GM21447 (cell line): ENCODE measurements around the gene SNCB.
"Not testable (repeated sequence)": the region's sequence is repeated elsewhere in the genome, so short reads cannot be mapped to it uniquely, and the experiment has no call there.

Experiments used
- ATAC-seq: cut with Tn5 transposase; IDR thresholded peaks from one replicate; pipeline ENCODE4 v1.9.1; 2021; ENCODE audit not compliant: unreplicated experiment

SNCB gene

DNA sequence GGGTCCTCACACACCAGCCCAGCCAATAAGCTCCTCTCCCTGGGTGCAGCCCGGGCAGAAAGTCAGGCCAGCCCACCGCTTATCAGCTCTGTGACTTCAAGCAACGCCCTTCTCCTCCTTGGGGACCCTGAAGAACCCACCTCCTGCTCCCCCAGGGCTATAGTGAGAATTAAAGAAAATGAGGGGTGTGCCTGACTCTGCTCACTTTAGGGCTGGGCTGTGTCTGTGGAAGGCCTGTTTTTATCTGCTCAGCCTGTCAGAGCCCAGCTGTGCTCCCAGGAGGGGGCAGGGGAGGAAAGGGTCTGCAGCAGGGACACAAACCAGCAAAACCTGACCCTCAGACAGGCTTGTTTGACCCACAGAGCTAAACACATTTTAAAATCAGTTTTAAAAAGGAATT lies 24.3 kb downstream of the SNCB start:
- no peak for ATAC-seq

DNA sequence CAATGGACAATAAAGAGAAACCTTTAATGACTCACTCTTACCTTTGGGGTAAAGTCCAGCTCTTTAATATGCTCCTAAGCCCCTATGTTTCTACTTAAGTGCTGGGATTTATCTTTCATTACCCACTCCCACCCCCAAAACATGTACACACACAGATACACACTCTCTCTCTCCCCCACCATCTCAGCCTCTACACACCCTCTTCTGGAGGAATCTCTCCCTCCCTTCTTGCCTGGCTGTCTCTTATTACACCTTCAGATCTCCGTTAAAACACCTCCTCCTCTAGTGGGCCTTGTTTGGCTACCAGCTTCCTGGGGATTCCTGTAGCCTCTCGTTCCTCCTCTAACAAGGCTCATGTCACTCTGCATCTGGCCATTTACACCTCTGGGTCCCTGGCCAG lies 27.2 kb downstream of the SNCB start:
- ATAC-seq, result no peak

DNA sequence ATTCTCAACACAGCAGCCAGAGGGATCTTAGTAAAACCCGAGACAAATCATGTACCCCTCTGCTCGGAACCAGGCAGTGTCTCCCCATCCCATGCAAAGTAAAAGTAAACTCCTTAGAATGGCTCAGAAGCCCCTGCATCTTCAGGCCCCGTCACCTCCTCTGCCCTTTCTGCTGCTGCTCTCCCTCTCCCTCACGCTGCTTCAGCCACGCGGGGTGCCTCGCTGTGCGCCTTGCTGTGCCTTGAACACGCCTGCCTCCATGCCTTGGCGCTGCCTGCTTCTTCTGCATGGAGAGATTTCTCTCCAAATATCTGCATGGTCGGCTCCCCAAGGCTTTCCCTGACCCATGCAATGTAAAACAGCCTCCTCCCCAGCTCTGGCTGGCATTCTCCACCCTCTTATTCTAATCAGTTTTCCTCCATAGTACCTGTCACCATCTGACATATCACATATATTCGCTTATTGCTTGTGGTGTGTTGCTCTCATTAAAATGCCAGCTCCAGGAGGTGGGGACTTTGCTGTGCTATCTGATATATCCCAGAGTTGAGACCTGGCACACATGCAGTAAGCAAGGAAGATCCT lies 28.3 kb downstream of the SNCB start:
- no peak for ATAC-seq

DNA sequence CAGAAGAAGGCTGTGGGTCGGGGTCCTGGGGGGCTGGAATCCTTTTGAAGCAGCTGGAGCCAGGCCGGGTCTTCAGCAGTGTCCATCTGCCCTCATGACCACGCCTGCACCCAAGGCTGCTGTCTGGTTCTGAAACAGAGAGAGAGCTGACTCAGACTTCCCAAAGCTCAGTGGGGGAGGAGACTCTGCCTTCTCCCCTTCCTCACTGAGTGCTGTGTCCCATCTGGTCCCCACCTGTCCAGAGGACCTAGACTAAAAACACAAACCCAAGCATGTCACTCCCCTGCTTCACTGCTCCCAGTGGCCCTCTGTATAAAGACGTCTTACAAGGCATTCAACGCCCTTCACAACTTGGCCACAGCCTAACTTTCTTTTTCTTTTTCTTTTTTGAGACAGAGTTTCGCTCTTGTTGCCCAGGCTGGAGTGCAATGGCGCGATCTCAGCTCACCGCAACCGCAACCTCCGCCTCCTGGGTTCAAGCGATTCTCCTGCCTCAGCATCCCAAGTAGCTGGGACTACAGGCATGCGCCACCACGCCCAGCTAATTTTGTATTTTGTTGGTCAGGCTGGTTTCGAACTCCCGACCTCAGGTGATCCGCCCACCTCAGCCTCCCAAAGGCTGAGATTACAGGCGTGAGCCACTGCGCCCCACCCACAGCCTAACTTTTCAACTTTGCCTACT lies 30.4 kb downstream of the SNCB start:
- ATAC-seq, result not testable (repeated sequence)

DNA sequence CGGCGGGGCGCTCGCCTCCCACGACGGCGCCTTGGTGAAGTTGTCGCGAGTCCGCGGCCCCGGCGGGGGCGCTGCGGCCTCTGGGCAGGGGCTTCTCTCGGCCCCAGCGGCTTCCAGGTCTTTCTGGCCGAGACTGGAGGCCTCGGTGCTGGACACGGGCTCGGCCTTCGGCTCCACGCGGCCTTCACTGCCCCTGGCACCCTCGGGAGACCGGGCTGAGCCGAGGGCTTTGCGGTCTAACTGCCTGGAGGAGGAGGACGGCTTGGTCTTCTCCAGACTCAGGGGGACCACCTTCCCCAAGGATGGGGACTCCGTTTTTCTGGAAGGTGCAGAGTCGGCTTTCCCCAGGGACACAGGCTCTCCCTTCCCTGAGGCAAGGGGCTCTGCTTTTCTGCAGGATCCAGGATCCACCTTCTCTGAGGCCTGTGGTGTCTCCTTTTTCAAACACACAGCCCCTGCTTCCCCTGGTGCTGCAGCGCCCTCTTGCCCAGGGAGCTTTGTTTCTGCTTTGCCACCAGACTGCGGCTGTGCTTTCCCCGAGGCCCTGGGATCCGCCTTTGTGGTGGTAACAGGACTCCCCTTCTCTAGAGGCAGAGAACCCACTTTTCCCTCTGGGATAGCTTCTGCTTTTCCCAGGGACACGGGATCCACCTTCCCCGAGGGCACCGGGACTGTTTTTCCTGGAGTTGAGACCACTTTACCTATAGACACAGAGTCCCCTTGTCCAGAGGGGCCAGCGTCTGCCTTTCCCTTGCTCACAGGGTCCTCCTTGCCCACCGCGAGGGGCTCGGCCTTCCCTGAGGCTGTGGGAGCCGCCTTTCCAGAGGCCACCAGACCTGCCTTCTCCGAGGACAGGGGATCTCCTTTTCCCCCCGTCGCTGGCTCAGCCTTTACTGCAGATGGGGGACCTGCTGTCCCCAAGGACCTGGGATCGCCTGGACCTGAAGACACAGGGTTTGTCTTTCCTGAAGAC lies 32.6 kb downstream of the SNCB start:
- ATAC-seq, result no peak

DNA sequence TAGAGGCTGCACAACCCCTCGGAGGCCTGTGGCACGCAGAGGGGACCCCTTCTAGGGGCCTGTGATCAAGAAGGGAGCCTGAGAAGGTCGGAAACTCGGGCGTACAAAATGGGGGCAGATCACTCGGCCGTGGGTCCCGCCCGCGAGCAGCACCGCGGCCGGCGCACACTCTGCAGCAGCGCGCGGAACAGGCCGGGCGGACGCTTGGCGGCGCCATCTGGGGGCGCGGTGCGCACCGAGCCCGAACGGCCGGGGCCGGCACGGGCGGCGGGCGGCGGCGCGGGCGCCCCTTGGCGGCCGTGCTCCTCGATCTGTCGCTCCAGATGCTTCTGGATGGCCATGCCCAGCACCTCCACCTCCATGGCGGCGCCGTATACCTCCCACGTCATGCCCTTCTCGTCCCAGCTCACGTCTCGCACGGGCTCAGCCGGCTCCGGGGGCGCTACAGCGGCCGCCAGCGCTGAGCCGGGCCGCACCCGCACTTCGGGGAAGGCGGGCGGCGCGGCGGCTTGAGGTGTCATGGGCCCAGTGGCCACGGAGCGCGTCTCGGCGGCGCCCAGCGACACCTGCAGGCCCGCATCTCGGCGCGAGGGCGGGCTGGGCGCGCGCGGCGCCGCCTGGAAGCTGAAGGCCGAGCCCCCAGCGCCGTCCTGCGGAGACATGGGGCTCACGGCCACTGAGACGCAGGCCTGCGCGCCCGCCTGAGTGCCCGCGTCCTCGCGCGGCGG lies 33.5 kb downstream of the SNCB start:
- peak; percentile 58 for ATAC-seq

DNA sequence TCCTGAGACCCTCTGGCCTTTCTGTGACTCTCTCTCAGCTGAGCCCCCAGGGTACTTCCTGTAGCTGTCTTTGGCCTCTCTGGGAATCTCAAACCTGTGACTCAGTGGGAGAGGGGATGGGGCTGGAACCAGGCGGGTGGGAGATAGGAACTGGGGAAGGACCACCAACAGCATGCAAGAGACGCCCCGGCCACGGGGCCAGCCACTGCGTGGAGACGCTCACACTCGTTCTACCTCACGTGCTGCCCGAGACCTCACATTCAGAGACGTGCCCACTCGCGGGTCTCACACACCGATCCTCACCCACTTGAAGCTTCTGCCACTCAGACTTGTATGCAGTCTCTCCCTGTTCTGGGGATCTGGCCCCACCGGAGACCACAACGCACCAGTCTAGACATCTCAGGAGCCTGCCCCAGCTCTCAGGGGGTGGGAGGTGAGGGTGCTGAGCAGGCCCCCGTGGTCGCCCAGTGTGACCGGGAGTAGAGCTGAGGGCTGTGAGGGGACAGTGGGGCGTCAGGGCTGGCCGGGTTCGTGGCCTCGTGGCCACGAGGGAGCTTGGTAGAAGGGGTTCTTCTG lies 34.2 kb downstream of the SNCB start:
- ATAC-seq, result no peak

DNA sequence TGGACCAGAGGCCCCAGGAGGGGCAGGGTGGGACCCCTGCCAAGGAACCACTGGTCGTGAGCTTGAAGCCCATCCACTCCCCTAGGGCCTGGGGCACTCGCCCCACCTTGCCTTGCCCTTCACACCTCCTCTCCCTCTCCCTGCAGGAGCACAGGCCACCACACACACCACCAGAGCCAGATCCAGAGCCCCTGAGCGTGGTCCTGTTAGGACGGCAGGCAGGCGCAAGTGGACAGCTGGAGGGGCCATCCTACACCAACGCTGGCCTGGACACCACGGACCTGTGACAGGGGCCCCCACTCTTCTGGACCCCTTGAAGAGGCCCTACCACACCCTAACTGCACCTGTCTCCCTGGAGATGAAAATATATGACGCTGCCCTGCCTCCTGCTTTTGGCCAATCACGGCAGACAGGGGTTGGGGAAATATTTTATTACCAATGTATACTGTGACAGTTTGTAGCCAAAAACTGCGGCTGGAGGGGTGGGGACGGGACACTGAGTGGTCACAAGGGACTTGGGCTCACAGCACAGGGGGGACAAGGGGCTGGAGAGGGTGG lies 34.9 kb downstream of the SNCB start:
- no peak for ATAC-seq

DNA sequence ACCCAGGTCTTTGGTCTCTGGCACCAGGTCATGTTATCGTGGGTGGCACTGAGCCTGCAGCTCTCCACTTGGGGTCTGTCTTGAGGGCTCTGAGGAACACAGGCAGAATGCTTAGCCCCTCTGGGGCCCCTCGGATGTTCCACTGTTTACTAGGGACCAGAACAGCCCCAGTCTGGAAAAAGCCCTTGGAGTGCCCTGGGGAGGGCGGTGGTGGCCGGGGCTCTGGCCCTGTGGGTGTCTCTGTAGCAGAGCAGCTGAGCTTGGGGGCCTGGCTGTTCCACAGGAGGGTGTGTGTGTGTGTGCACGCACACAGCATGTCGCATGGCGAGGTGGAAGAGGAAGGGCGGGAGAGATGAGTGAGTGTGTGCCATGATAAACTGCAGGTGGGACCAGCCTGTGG lies 35.8 kb downstream of the SNCB start:
- no peak for ATAC-seq

DNA sequence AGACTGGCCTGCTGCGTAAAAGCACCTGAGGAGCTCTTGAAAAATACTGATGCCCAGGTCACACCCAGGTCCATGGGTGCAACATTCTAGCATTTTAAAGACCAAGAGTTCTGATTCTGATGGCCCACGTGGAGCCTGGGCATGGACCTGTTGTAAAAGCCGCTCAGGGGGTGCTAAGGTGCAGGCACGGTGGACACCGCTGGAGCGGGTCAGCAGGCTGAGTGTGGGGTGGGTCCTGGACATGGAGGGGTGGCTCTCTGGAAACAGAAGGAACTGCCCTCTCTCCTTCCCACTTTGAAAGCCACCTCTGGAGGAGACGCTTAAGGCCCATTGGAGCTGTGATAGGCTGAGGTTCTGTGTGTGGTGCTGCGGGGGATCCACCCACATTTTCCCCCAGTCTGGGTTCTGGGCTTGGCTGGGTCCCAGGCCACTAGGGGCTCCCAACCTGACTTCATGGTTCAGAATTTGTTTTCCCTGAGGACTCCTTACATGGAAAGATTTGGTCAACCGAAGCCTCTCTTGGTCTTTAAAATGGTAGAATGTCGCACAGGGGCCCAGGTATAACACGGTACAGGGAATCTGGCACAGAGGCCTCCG lies 37.0 kb downstream of the SNCB start:
- no peak for ATAC-seq

DNA sequence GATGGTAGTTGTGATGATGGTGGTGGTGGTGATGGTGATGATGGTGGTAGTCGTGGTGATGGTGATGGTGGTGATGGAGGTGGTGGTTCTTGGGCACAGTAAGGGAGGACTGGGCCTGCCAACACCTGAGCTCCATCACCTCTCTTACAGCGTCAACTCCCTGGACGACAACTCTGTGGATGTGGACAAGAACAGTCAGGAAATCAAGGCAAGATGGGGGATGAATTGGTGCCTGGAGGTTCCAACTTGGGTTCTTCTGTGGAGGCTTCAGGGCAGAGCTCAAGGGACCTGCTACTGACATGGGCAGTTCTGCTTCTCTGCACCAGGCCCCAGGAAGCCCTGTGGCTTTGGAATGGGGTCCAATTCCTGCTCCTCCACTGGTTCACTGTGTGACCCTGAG lies 37.8 kb downstream of the SNCB start:
- no peak for ATAC-seq

DNA sequence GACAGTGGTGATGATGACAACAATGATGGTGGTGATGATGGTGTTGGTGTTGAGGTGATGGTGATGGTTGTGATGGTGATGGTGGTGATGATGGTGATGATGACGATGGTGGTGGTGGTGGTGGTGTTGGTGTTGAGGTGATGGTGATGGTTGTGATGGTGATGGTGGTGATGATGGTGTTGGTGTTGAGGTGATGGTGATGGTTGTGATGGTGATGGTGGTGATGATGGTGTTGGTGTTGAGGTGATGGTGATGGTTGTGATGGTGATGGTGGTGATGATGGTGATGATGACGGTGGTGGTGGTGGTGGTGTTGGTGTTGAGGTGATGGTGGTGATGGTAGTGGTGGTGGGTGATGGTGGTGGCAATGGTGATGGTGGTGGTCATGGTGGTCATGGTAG lies 38.7 kb downstream of the SNCB start:
- not testable (repeated sequence) for ATAC-seq

DNA sequence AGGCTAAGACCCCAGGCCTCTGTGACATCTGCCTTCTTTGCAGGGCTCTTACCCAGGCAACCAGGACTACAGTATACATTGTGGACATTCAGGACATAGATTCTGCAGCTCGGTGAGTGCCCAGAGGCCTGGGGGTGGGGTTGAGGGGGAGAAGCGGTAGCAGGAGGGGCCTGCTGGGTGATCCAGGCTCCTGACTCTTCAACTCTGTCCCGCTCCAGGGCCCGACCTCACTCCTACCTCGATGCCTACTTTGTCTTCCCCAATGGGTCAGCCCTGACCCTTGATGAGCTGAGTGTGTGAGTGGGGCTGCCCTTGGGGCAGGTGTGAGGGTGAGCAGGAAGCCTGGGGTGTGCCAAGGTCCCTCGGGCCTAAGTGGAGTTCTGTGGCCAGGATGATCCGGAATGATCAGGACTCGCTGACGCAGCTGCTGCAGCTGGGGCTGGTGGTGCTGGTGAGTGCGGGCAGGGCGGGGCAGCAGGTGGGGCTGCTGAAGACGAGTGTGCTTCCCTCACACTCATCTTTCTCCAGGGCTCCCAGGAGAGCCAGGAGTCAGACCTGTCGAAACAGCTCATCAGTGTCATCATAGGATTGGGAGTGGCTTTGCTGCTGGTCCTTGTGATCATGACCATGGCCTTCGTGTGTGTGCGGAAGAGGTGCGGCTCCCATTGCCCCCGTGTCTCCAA lies 40.2 kb downstream of the SNCB start:
- ATAC-seq, result no peak

DNA sequence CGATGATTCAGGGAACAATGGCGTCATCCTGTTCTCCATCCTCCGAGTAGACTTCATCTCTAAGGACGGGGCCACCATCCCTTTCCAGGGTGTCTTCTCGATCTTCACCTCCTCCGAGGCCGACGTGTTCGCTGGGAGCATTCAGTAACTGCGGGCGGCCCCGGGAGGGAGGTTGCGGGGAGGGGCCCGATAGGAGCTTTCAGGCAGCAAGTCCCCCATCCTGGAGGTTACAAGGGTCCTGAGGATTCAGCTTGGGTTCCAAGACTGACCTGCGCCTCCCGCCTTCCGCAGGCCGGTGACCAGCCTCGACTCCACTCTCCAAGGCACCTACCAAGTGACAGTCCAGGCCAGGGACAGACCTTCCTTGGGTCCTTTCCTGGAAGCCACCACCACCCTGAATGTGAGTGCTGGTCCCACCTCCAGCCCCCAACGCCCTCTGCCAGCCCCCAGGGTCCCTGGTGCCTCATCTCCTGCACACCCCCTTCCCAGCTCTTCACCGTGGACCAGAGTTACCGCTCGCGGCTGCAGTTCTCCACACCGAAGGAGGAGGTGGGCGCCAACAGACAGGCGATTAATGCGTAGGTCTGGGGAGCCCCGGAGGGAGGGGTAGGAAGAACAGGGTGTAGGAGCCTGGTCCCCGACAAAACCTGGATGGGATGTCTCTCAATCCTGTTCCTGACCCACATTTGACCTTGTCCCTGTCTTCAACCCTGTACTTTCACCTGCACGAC lies 41.1 kb downstream of the SNCB start:
- ATAC-seq, result no peak

DNA sequence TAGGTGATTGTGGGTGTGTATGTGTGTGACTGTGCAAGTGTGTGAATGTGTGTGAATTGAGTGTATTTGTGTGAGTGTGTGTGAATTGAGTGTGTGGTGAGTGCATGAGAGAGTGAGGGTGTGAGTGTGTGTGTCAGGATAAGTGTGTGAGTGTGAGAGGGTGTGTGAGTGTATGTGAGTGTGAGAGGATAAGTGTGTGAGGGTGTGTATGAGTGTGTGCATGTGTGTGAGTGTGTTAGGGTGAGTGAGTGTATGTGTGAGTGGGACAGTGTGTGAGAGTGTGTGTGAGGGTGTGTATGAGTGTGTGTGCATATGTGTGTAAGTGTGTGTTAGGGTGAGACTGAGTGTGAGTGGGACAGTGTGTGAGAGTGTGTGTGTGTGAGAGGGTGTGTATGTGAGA lies 42.0 kb downstream of the SNCB start:
- ATAC-seq, result no peak

DNA sequence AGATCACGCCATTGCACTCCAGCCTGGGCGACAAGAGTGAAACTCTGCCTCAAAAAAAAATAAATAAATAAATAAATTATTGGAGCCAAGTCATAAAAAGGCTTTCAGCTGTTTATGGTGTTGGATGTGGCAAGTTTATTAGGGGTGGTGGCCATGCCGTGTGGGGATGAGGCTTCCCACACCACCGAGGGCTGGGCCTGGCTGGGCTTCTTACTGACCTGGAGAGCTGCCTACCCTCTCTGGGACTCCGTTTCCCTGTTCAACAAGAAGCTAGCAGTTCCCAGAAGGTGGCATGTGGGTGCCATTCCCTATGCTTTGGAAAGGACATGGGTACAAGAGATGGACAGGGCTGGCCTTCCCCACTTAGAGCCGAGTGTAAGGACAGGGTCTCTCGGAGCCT lies 42.9 kb downstream of the SNCB start:
- no peak for ATAC-seq

DNA sequence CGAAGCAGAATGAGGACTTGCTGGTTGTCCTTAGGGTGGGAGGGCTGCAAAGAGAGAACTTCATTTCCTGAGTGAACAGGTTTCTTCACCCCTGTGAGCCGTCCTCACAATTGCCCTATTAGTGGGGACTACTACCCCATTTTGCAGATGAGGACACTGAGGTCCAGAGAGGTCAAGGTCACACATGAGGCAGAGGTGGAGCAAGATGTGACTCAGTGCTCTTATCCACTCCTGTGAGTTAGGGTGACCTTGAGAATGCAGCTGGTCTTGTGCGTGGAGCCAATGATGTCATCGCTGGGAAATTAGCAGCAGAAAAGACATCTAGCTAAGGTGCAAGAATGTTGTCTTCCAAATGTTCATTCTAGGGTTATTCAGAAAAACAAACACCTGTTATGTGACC lies 47.3 kb downstream of the SNCB start:
- no peak for ATAC-seq

DNA sequence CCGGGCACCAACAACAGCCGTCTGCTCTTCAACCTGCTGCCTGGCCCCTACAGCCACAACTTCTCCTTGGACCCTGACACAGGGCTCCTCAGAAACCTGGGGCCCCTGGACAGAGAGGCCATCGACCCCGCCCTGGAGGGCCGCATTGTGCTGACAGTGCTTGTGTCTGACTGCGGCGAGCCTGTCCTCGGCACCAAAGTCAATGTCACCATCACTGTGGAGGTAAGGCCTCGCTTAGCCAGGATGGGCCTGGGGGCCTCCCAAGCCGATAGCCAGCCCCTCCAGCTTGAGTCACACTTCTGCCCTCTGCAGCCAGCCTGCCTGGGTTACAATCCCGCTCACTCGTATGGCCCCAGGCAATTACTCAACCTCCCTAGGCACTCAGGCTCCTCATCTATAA lies 49.0 kb downstream of the SNCB start:
- no peak for ATAC-seq

DNA sequence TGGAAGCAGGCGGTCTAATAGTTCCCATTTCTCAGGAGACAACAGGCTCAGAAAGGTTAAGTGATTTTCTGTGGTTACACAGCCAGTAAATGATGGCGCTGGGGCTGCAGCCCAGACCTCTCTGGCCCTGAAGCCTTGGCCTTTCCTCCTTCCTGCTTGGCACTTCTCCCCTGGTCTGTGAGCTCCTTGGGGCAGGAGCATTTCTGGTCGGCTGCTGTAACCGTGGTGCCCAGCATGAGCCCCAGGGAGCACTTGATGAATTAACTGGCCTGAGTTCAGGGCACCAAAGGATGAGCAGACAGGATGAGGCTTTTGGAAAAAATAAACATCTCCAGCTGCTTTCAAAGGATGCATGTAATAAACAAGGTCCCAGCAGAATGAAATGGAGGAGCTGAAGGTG lies 51.0 kb downstream of the SNCB start:
- no peak for ATAC-seq
